ENCODE results near the gene MTERF4. TPM values are rescaled to one million over a fixed set of nuclear protein-coding genes. Genes with fewer than 3 reads are reported as not detected.

MTERF4 gene
- total and polyA plus RNA-seq, 10 of the 15 experiments (the other 5 are each of a cell fraction or from before 2014, with no cell fraction given): 36.7 to 69.1 (median 45.5) TPM

GRCh38 chr2:241107031-241107783, 5.1 kb upstream of the MTERF4 start:
- no peak overlapping the region for H3K4me2 ChIP-seq (ENCODE audit: control insufficient read depth, insufficient read depth)
- peaks cover 4 to 12% of the 10 kb centered on the region in 2 experiments; a peak in 3 of 4 replicates for H3K36me3 ChIP-seq (ENCODE audit: control insufficient read depth in 2 of 2, insufficient read depth in 2 of 2, low read length in 1 of 2)
- H3K79me2 ChIP-seq (ENCODE audit: control insufficient read depth, insufficient read depth, low read length): peaks cover 45% of the 10 kb centered on the region
- no peak overlapping the region for H3K4me3 ChIP-seq
- H4K20me1 ChIP-seq (ENCODE audit: control insufficient read depth, insufficient read depth): no peaks in the 10 kb centered on the region
- 69% methylated on average over 9 of the region's 9 CpGs for WGBS (ENCODE audit: insufficient coverage, insufficient replicate concordance, low lambda C conversion rate, missing lambda C conversion rate)
- CTCF ChIA-PET: interaction anchor here (0.6 kb wide), 1 partner anchor 543 kb away, joined by 3 read pairs; no protein-coding TSS in a partner anchor
- H3K9me3 ChIP-seq (replicated peaks; ENCODE audit: control insufficient read depth, insufficient read depth, low read length): no peaks in the 10 kb centered on the region
- no peaks in the 10 kb centered on the region for H3K27me3 ChIP-seq (replicated peaks in 1 of 2; ENCODE audit: control insufficient read depth in 2 of 2, insufficient read depth in 2 of 2, low read length in 1 of 2)
- H3K4me1 ChIP-seq (ENCODE audit: control insufficient read depth, insufficient read depth, low read length): peaks cover 33% of the 10 kb centered on the region
- POLR2A ChIA-PET: interaction anchor here (0.6 kb wide), 1 partner anchor 51 kb away, joined by 3 read pairs; no protein-coding TSS in a partner anchor
- H2AFZ ChIP-seq (ENCODE audit: control insufficient read depth, low read depth, low read length): no peak overlapping the region
- no peak for DNase-seq (ENCODE audit: low read depth, low spot score)
- FAIRE-seq: no peak
- ATAC-seq: no peak
- RAD21 ChIA-PET (ENCODE audit: unreplicated experiment): interaction anchor here (0.8 kb wide), 1 partner anchor 19 kb away, joined by 3 read pairs; no protein-coding TSS in a partner anchor
- intact Hi-C loops (cut with micrococcal nuclease; ENCODE audit: unreplicated experiment) (no loop called here), in situ Hi-C loops (cut with MboI) (no loop called here)
- SMC1A ChIA-PET (ENCODE audit: uncharacterized antibody, unreplicated experiment): interaction anchor here (0.6 to 1.8 kb wide), 4 partner anchors 10 to 39 kb away, joined by 3 to 4 read pairs (median 3); no protein-coding TSS in a partner anchor
- TF ChIP-seq HDAC6 (IDR thresholded peaks at IDR 0.05; ENCODE audit: unreplicated experiment) (no peak), CEBPZ (IDR thresholded peaks at IDR 0.05; ENCODE audit: low read depth, low read length) (no peak)
- no TSS peak for BruUV-seq (replicated peaks)
- H3K27ac ChIP-seq (ENCODE audit: control insufficient read depth, insufficient read depth): no peak overlapping the region
- H3K9ac ChIP-seq (ENCODE audit: control insufficient read depth, insufficient read depth, low read length): no peak overlapping the region
